AG10803 (cell line): ENCODE measurements around the gene TSPYL1.
"Not testable (repeated sequence)": the region's sequence is repeated elsewhere in the genome, so short reads cannot be mapped to it uniquely, and the experiment has no call there.

Experiments
- DNase-seq: peaks from one replicate; pipeline ENCODE4 v3.0.0; 2010; ENCODE audit warnings: low read depth
- H3K4me3 ChIP-seq: 2 replicates; pipeline ENCODE4 v1.5.1; 2011; ENCODE audit warnings: mild to moderate bottlenecking, low read length, control low read depth
- CTCF ChIP-seq: conservative IDR thresholded peaks from 2 replicates; pipeline ENCODE4 v1.5.1; 2011; ENCODE audit warnings: mild to moderate bottlenecking, low read length, control low read depth, inconsistent platforms

TSPYL1 gene

GRCh38 chr6:116298273-116298672 lies 18.5 kb upstream of the TSPYL1 start:
- H3K4me3 ChIP-seq = no peak overlapping the region
- TF ChIP-seq CTCF = no peak
- DNase-seq = no peak

DNA sequence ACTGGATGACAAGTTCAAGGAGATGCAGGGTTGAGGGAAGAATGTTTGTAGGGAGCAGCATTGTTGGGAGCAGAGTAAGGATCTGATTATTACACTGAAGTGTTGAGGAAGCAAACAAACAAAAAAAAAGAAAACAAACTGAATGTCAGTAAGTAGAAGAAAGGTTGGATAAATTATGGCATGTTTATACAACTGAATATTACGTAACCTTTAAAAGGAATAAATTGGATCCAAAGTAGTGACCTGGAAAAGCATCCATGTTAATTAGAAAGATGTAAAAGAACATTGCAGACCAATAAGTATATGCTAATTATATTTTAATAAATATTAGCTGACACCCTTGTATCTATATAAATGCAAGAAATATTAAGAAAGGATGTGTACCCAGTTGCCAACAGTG lies 12.8 kb upstream of the TSPYL1 start:
- DNase-seq = no peak
- no peak for TF ChIP-seq CTCF
- no peak overlapping the region for H3K4me3 ChIP-seq

- peak; percentile 11 for DNase-seq
- H3K4me3 ChIP-seq = no peak overlapping the region
- no peak for TF ChIP-seq CTCF
Observed at GRCh38 chr6:116291701-116292396, 12.1 kb upstream of the TSPYL1 start.

GRCh38 chr6:116290799-116291198 lies 11.1 kb upstream of the TSPYL1 start:
- H3K4me3 ChIP-seq = no peak overlapping the region
- peak; percentile 69 for DNase-seq
- TF ChIP-seq CTCF = no peak

DNA sequence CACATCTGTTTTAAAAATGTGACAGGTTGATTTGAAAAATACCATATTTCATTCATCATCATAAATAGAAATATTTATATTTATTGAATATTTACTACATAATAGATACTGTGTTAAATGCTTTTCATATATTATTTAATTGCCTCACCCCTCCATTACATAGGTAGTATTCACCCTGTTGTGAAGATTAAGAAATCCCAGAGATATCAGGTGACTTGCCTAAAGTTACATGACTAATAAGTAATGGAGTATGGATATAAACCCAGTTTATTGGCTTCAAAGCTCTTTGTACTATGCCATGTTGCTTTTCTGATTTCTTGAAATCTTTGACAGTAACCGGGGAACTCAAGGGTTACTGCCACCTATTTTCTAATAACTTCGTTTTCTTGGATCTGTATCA lies 10.1 kb upstream of the TSPYL1 start:
- no peak for DNase-seq
- TF ChIP-seq CTCF = no peak
- no peak overlapping the region for H3K4me3 ChIP-seq

- peak; percentile 96 for TF ChIP-seq CTCF
- peak; percentile 64 for DNase-seq
- no peak overlapping the region for H3K4me3 ChIP-seq
Observed at GRCh38 chr6:116287689-116288282, 8.1 kb upstream of the TSPYL1 start.

- H3K4me3 ChIP-seq = no peak overlapping the region
- DNase-seq = peak; percentile 34
- TF ChIP-seq CTCF = no peak
Observed at GRCh38 chr6:116286773-116287358, 7.1 kb upstream of the TSPYL1 start.

DNA sequence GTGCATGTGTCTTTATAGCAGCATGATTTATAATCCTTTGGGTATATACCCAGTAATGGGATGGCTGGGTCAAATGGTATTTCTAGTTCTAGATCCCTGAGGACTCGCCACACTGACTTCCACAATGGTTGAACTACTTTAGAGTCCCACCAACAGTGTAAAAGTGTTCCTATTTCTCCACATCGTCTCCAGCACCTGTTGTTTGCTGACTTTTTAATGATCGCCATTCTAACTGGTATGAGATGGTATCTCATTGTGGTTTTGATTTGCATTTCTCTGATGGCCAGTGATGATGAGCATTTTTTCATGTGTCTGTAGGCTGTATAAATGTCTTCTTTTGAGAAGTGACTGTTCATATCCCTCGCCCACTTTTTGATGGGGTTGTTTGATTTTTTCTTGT lies 5.3 kb upstream of the TSPYL1 start:
- not testable (repeated sequence) for H3K4me3 ChIP-seq, DNase-seq
